HCT116 (cell line): ENCODE results near the gene MTOR. TPM values are rescaled to one million over a fixed set of nuclear protein-coding genes. Genes with fewer than 3 reads are reported as not detected.
"Not testable (repeated sequence)": the region's sequence is repeated elsewhere in the genome, so short reads cannot be mapped to it uniquely, and the experiment has no call there.

Source experiments
- ATAC-seq: fragments of 200-7000 bp; cut with Tn5 transposase; 2 replicates; pipeline ENCODE4 v1.9.1; 2020; ENCODE audit warnings: mild to moderate bottlenecking, moderate library complexity
- BruUV-seq: library from RNA; stranded (reverse); fragments of 400-500 nt; replicated peaks from 2 replicates; lab custom pipeline; 2021; lab: Mats Ljungman, UMichigan
- CTCF ChIA-PET: fragments of 300-600 bp; sonication (Branson Sonifier 250); formaldehyde crosslinking; loops from one replicate; lab custom pipeline; 2021; ENCODE audit warnings: antibody characterized with exemption; lab: Charles Lee
- POLR2A ChIA-PET: fragments of 300-600, 350-600 bp; sonication (Branson Sonifier 250); formaldehyde crosslinking; loops from one replicate; lab custom pipeline; 2021; ENCODE audit warnings: antibody characterized with exemption; lab: Charles Lee
- RAD21 ChIA-PET, 2 experiments: fragments of 300-600 bp; sonication (Branson Sonifier 250); formaldehyde crosslinking; loops; one replicate each; lab custom pipeline; 2023; ENCODE audit warnings: low total read pairs in 2 of 2; ENCODE audit not compliant: uncharacterized antibody in 2 of 2, unreplicated experiment in 2 of 2, low non-redundant PET in 1 of 2; lab: Charles Lee
- DNase-seq: peaks from one replicate; pipeline ENCODE4 v3.0.0-alpha.2; 2010; ENCODE audit warnings: low read depth, low spot score
- H2AFZ ChIP-seq: fragments of 200-600 bp; shearing (Covaris generic), sonication (generic); 2 replicates; pipeline ENCODE4 v1.6.1; 2017; ENCODE audit warnings: low read depth, mixed run types, mixed read lengths, antibody characterized with exemption, low read length; ENCODE audit not compliant: poor library complexity, severe bottlenecking
- H3K27ac ChIP-seq: 2 replicates; pipeline ENCODE4 v1.5.1; 2012; ENCODE audit warnings: low read depth, low read length
- H3K27me3 ChIP-seq: fragments of 200-600 bp; sonication (generic); 2 replicates; pipeline ENCODE4 v1.6.1; 2016; ENCODE audit warnings: mixed run types, low read length, mixed read lengths; ENCODE audit not compliant: insufficient read depth
- H3K36me3 ChIP-seq, 2 experiments: fragments of 200-500 bp in 1 of 2; fragments of 200-600 bp in 1 of 2; sonication (Bioruptor generic) in 1 of 2; sonication (generic) in 1 of 2; 2 replicates each; pipeline versions ENCODE4 v1.5.1 to v1.6.1; 2014 to 2016; ENCODE audit warnings: low read length in 2 of 2, inconsistent platforms in 1 of 2, mixed read lengths in 1 of 2, mixed run types in 1 of 2; ENCODE audit not compliant: insufficient read depth in 2 of 2, control insufficient read depth in 1 of 2
- H3K4me1 ChIP-seq, 2 experiments: fragments of 200-600 bp in 1 of 2; sonication (generic) in 1 of 2; 2 replicates each; pipeline versions ENCODE4 v1.5.1 to v1.6.1; 2012 to 2017; ENCODE audit warnings: low read length in 2 of 2, inconsistent platforms in 1 of 2, mild to moderate bottlenecking in 1 of 2, mixed read lengths in 1 of 2, mixed run types in 1 of 2, moderate library complexity in 1 of 2; ENCODE audit not compliant: insufficient read depth in 2 of 2, control insufficient read depth in 1 of 2
- H3K4me2 ChIP-seq: fragments of 200-600 bp; sonication (generic); 2 replicates; pipeline ENCODE4 v1.6.1; 2017; ENCODE audit warnings: mixed run types, low read length, mixed read lengths
- H3K4me3 ChIP-seq, 2 experiments: fragments of 200-600 bp in 1 of 2; sonication (generic) in 1 of 2; replicated peaks in 1 of 2; 2 replicates each; pipeline ENCODE4 v1.5.1; 2011 to 2016; ENCODE audit warnings: low read length in 2 of 2, control low read depth in 1 of 2, low read depth in 1 of 2, mild to moderate bottlenecking in 1 of 2, mixed read lengths in 1 of 2, mixed run types in 1 of 2
- H3K79me2 ChIP-seq: fragments of 200-600 bp; sonication (generic); 2 replicates; pipeline ENCODE4 v1.6.1; 2017; ENCODE audit warnings: mild to moderate bottlenecking, mixed run types, low read length, moderate library complexity, mixed read lengths; ENCODE audit not compliant: insufficient read depth
- H3K9ac ChIP-seq: fragments of 200-600 bp; sonication (generic); 2 replicates; pipeline ENCODE4 v1.6.1; 2016; ENCODE audit warnings: low read length, mixed read lengths
- H3K9me2 ChIP-seq: fragments of 200-600 bp; sonication (generic), shearing (Covaris generic); 2 replicates; pipeline ENCODE4 v1.6.1; 2017; ENCODE audit warnings: mixed run types, mild to moderate bottlenecking, moderate library complexity; ENCODE audit not compliant: insufficient read depth
- H3K9me3 ChIP-seq, 2 experiments: fragments of 200-500 bp in 1 of 2; fragments of 200-600 bp in 1 of 2; sonication (Bioruptor generic) in 1 of 2; sonication (generic) in 1 of 2; 2 replicates each; pipeline ENCODE4 v1.6.1; 2014 to 2017; ENCODE audit warnings: low read length in 2 of 2, mixed read lengths in 2 of 2, inconsistent platforms in 1 of 2, low read depth in 1 of 2, mild to moderate bottlenecking in 1 of 2, mixed run types in 1 of 2, moderate library complexity in 1 of 2; ENCODE audit not compliant: control insufficient read depth in 1 of 2, insufficient read depth in 1 of 2
- H4K20me1 ChIP-seq: fragments of 200-600 bp; sonication (generic), shearing (Covaris generic); 2 replicates; pipeline ENCODE4 v1.6.1; 2017; ENCODE audit warnings: mixed run types, mild to moderate bottlenecking, moderate library complexity; ENCODE audit not compliant: insufficient read depth
- CTCF ChIP-seq, 3 experiments: fragments of 200-600 bp in 1 of 3; sonication (generic) in 1 of 3; IDR thresholded peaks in 2 of 3; conservative IDR thresholded peaks in 1 of 3; 2 replicates each; pipeline ENCODE4 v1.5.1; 2012 to 2017; ENCODE audit warnings: low read depth in 2 of 3, low read length in 2 of 3, antibody characterized with exemption in 1 of 3, borderline replicate concordance in 1 of 3, control low read depth in 1 of 3, mild to moderate bottlenecking in 1 of 3, mixed read lengths in 1 of 3, mixed run types in 1 of 3, moderate library complexity in 1 of 3; ENCODE audit not compliant: insufficient read depth in 1 of 3
- POLR2AphosphoS5 ChIP-seq: IDR thresholded peaks from 2 replicates; pipeline ENCODE4 v1.6.1; 2011; ENCODE audit warnings: mild to moderate bottlenecking, low read depth, low read length, moderate library complexity
- REST ChIP-seq: IDR thresholded peaks from 2 replicates; pipeline ENCODE4 v1.6.1; 2012; ENCODE audit warnings: low read depth
- TCF7L2 ChIP-seq: IDR thresholded peaks from 2 replicates; pipeline ENCODE4 v1.7.0; 2011; ENCODE audit warnings: borderline replicate concordance, inconsistent platforms; ENCODE audit not compliant: insufficient read depth, insufficient read length; ENCODE audit errors: extremely low read depth
- intact Hi-C: fragments of 100-400 bp; cut with micrococcal nuclease; formaldehyde crosslinking; loops from 2 replicates; pipeline ENCODE4 v1.10.0; 2022
- total RNA-seq: library from RNA; stranded (reverse); gene quantifications from one replicate; pipeline ENCODE4 v1.2.1, GENCODE V29; 2021; ENCODE audit not compliant: unreplicated experiment

MTOR gene
- total RNA-seq, 1 experiment from 2014 or later = 42.2 TPM

- peaks cover 15% of the 10 kb centered on the region for H3K79me2 ChIP-seq
- H3K4me2 ChIP-seq, H4K20me1 ChIP-seq, H3K9me3 ChIP-seq, H2AFZ ChIP-seq, intact Hi-C loops, DNase-seq, H3K27ac ChIP-seq, H3K9me2 ChIP-seq, H3K27me3 ChIP-seq, BruUV-seq, H3K4me3 ChIP-seq, H3K9ac ChIP-seq: not testable (repeated sequence)
- peaks cover 30 to 35% of the 10 kb centered on the region in 2 experiments; a peak in 3 of 4 replicates for H3K36me3 ChIP-seq
- peaks cover 6 to 11% of the 10 kb centered on the region in 2 experiments; a peak in 2 of 4 replicates for H3K4me1 ChIP-seq
- RAD21 ChIA-PET = interaction anchor here in 1 of 2 experiments (0.6 kb wide), 1 partner anchor 121 kb away, joined by 4 read pairs; no protein-coding TSS in a partner anchor
- TF ChIP-seq CTCF (IDR thresholded peaks at IDR 0.05 in 2 of 3, conservative IDR thresholded peaks at IDR 0.05 in 1 of 3; ENCODE audit: borderline replicate concordance in 1 of 3, insufficient read depth in 1 of 3, low read depth in 2 of 3, low read length in 2 of 3) = peak in 2 of 3 experiments; percentile 46 to 48; a peak in 4 of 6 replicates
- POLR2A ChIA-PET = interaction anchor here (0.7 to 0.9 kb wide), 2 partner anchors 35 to 94 kb away, joined by 3 read pairs; no protein-coding TSS in a partner anchor
- CTCF ChIA-PET = interaction anchor here (0.6 to 1.0 kb wide), 3 partner anchors 35 to 600 kb away, joined by 3 to 4 read pairs (median 3); partner anchors contain the start of gene FBXO6
- ATAC-seq = peak; percentile 25; the same call in 1 of the 2 replicates
Observed at GRCh38 chr1:11063937-11064537, 198.3 kb downstream of the MTOR start.

DNA sequence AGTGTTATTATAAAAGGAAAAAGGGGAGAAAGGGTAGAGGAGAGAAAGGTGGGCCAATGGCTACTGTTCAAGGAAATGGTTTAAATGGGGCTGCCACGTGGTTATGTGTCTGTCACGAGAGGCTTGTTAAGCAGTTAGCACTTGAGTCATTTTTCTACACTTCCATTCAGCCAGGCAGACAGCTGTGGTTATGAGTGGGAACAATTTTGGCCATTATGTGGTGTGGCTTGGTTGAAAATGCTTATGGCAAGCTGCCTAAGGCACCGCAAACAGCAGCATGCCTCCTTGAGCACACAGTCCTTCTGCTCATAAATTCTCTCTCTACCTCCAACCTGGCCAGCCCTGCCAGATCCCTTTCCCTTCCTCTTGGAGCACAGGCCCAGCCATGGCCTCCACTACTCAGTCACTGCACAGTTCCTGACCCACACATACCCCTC is 199.4 kb downstream of the MTOR start:
- Histone ChIP-seq H3K9me3 (no peaks in the 10 kb centered on the region), H3K4me1 (peaks cover 6 to 19% of the 10 kb centered on the region in 2 experiments; a peak in 3 of 4 replicates), H3K9me2 (no peaks in the 10 kb centered on the region), H3K9ac (no peak overlapping the region), H3K79me2 (peaks cover 26% of the 10 kb centered on the region), H3K27ac (no peak overlapping the region), H2AFZ (no peak overlapping the region), H3K4me2 (no peak overlapping the region), H3K27me3 (no peaks in the 10 kb centered on the region), H3K4me3 (no peak overlapping the region), H4K20me1 (no peaks in the 10 kb centered on the region), H3K36me3 (peaks cover 23 to 24% of the 10 kb centered on the region in 2 experiments; a peak in 3 of 4 replicates)
- no peak for DNase-seq
- no TSS peak for BruUV-seq
- CTCF ChIA-PET = interaction anchor here (1.8 kb wide), 1 partner anchor 25 kb away, joined by 6 read pairs; no protein-coding TSS in a partner anchor
- intact Hi-C loops = no loop called here
- TF ChIP-seq REST (no peak), POLR2AphosphoS5 (no peak), TCF7L2 (no peak)
- no peak for ATAC-seq
- RAD21 ChIA-PET = no interaction called here
- POLR2A ChIA-PET = no interaction called here
